Thoracic aorta (tissue), 2 donors: ENCODE data around the gene HDAC4. TPM values are rescaled to one million over a fixed set of nuclear protein-coding genes. Genes with fewer than 3 reads are reported as not detected.

ENCODE experiments used
- ATAC-seq: fragments of 150-250 bp; one replicate; pipeline ENCODE4 v1.8.0; 2017; ENCODE audit warnings: low read depth; ENCODE audit not compliant: insufficient number of reproducible peaks, low FRiP score
- DNase-seq: peaks from one replicate; pipeline ENCODE4 v3.0.0-alpha.2; 2020; ENCODE audit warnings: low spot score
- H3K27ac ChIP-seq, 2 donors: fragments of 200-600 bp; sonication (generic); 1 replicate in 1 of 2; 2 replicates in 1 of 2; pipeline ENCODE4 v1.5.1; 2016; ENCODE audit warnings: mild to moderate bottlenecking in 2 of 2, moderate library complexity in 2 of 2
- H3K27me3 ChIP-seq: fragments of 200-600 bp; sonication (generic); replicated peaks from 2 replicates; pipeline ENCODE4 v1.6.0; 2016; ENCODE audit warnings: mild to moderate bottlenecking; ENCODE audit not compliant: insufficient read depth
- H3K36me3 ChIP-seq: fragments of 200-600 bp; sonication (generic); one replicate; pipeline ENCODE4 v1.5.1; 2016
- H3K4me1 ChIP-seq, 2 donors: fragments of 200-600 bp; sonication (generic); 1 replicate in 1 of 2; 2 replicates in 1 of 2; pipeline versions ENCODE4 v1.5.1 to v1.6.0; 2016; ENCODE audit warnings: low read depth in 2 of 2, mild to moderate bottlenecking in 1 of 2; ENCODE audit not compliant: control insufficient read depth in 1 of 2
- H3K4me3 ChIP-seq: fragments of 200-600 bp; sonication (generic); 2 replicates; pipeline ENCODE4 v1.5.1; 2016; ENCODE audit warnings: mild to moderate bottlenecking
- H3K9me3 ChIP-seq: fragments of 200-600 bp; sonication (generic); 2 replicates; pipeline ENCODE4 v1.5.1; 2016
- total RNA-seq, 2 donors: library from RNA; depleted of rRNA; stranded (reverse); fragments of >200 nt; gene quantifications; one replicate each; pipeline versions ENCODE4 v1.1.0 to v1.2.3, GENCODE V29; 2016
- TF ChIP-seq, protein P1 (sequence below): fragments of 200-600 bp; sonication (generic); IDR thresholded peaks from one replicate; pipeline ENCODE4 v1.5.1; 2019; ENCODE audit warnings: antibody characterized with exemption

Gene HDAC4
- total RNA-seq, 2 donors from 2014 or later, result 79.2 to 163 TPM

DNA sequence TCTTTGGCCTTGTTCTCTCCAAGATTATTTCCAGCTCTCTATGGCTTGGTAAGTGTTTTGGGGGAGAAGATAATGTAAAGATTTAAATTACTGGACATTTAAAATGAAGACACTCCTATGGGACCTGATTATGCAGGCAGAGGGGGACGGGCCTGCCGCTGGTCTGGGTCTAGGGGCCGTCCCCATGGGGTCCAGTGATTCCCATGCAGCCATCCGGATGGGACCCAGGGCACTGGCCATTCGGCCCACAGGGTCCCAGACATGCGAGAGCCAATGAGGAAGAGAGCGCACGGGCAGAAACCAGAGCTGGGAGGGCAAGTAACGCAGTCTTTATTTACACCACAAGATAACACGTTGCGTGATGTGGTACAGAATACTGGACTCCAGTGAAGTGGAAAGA, 353.0 kb downstream of the HDAC4 start:
- TF ChIP-seq, protein P1, sequence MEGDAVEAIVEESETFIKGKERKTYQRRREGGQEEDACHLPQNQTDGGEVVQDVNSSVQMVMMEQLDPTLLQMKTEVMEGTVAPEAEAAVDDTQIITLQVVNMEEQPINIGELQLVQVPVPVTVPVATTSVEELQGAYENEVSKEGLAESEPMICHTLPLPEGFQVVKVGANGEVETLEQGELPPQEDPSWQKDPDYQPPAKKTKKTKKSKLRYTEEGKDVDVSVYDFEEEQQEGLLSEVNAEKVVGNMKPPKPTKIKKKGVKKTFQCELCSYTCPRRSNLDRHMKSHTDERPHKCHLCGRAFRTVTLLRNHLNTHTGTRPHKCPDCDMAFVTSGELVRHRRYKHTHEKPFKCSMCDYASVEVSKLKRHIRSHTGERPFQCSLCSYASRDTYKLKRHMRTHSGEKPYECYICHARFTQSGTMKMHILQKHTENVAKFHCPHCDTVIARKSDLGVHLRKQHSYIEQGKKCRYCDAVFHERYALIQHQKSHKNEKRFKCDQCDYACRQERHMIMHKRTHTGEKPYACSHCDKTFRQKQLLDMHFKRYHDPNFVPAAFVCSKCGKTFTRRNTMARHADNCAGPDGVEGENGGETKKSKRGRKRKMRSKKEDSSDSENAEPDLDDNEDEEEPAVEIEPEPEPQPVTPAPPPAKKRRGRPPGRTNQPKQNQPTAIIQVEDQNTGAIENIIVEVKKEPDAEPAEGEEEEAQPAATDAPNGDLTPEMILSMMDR, result no peak
- no peaks in the 10 kb centered on the region for H3K27me3 ChIP-seq
- DNase-seq (no peak), ATAC-seq (no peak)
- H3K9me3 ChIP-seq, result peaks cover 7% of the 10 kb centered on the region
- H3K4me3 ChIP-seq, result no peak overlapping the region
- peaks cover 10% of the 10 kb centered on the region for H3K36me3 ChIP-seq
- H3K4me1 ChIP-seq, result no peaks in the 10 kb centered on the region
- H3K27ac ChIP-seq, result no peak overlapping the region

DNA sequence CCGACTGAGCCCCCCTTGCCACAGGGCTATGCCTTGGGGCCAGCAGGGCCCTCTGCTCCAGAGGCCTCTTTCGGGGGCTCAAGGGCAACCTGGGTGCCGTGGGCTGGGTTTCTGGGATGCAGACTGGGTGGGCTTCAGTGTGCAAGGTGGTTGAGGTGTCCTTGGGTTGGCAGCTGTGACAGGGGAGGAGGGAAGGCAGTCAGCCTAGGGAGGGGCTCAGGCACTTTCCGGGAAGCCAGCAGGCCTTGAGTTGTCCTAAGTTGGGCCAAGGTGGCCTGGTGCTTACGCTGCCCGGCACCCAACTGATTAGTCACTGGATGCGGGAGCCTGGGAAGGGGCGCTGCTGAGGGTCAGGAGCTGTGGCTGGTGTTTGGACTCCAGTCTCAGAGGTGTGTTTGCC, 353.4 kb downstream of the HDAC4 start:
- no peak overlapping the region for H3K27ac ChIP-seq

DNA sequence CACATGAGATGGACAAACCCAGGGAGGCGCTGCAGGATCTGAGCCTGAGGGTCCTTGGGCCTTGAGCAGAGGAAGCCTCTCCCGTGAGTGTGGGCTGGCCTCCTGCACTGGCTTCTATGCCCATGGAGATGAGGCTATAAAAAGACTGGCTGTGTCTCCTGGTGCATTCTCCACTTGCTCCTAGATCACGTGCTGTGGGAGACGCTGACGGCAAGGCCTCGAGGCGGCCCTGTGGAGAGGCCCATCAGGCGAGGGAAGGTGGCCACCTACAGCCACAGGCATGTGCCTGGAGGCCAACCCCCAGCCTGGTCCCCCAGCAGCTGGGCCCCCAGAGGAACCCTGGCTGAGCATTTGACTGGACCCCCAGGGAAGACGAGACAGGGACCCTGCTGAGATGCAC, 354.0 kb downstream of the HDAC4 start:
- DNase-seq (no peak), ATAC-seq (no peak)
- Histone ChIP-seq H3K27me3 (no peaks in the 10 kb centered on the region), H3K4me1 (no peaks in the 10 kb centered on the region), H3K36me3 (no peaks in the 10 kb centered on the region), H3K27ac (no peak overlapping the region), H3K9me3 (peaks cover 7% of the 10 kb centered on the region), H3K4me3 (no peak overlapping the region)
- TF ChIP-seq, protein P1, result no peak

More for the DNA sequence above, 353.4 kb downstream of the HDAC4 start:
- Histone ChIP-seq H3K4me1 (no peaks in the 10 kb centered on the region), H3K36me3 (peaks cover 6% of the 10 kb centered on the region), H3K27me3 (no peaks in the 10 kb centered on the region), H3K9me3 (peaks cover 7% of the 10 kb centered on the region), H3K4me3 (no peak overlapping the region)
- ATAC-seq (no peak), DNase-seq (no peak)
- TF ChIP-seq, protein P1, result no peak

DNA sequence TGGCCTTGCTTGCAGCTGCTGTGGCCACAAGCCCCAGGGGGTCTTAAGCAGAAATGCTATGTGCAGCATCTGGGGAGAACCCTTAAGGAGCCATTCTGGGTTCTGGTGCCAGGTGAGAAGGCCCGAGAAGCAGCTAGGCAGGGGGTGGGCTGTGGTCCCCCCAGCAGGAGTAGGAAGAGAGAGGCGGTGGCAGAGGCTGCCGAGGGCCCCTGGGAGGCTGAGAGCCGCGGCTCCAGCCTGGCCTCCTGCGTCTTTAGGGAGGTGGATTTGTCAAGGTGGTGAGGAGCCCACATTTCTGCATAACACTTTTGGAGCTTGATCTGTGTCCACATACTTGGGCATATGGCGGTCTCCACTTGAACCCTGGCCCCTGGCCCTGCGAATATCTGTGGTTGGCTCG, 356.5 kb downstream of the HDAC4 start:
- ATAC-seq (no peak), DNase-seq (no peak)
- H3K27me3 ChIP-seq, result no peaks in the 10 kb centered on the region
- TF ChIP-seq, protein P1, result no peak
- H3K27ac ChIP-seq, result no peak overlapping the region
- peaks cover 3% of the 10 kb centered on the region for H3K9me3 ChIP-seq
- no peak overlapping the region for H3K4me3 ChIP-seq
- no peaks in the 10 kb centered on the region for H3K4me1 ChIP-seq
- H3K36me3 ChIP-seq, result no peaks in the 10 kb centered on the region

DNA sequence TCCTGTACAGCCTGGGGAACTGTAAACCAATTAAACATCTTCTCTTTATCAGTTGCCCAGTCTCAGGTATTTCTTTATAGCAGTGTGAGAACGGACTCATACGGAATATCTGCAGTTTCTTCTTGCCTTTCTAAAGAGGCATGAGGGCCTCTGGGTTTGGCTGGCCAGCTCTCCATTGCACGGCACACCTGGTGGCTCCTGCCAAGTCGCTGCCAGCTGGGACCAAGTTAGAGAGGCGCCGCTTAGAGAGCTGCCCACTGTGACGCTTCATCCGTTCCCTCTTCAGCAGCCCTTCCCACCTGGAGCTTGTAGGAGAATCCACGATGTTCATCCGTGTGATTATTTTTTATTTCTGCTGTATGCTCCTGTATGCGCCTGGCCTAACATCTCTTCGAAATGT, 357.5 kb downstream of the HDAC4 start:
- TF ChIP-seq, protein P1, result no peak
- no peak for ATAC-seq
- DNase-seq, result no peak
- no peaks in the 10 kb centered on the region for H3K4me1 ChIP-seq
- H3K9me3 ChIP-seq, result no peaks in the 10 kb centered on the region
- no peaks in the 10 kb centered on the region for H3K27me3 ChIP-seq
- no peak overlapping the region for H3K4me3 ChIP-seq
- H3K27ac ChIP-seq, result no peak overlapping the region
- no peaks in the 10 kb centered on the region for H3K36me3 ChIP-seq
